GM12878 (cell line): ENCODE measurements around the gene KERA.

Experiments
- CTCF ChIP-seq, 3 experiments: IDR thresholded peaks in 2 of 3; conservative IDR thresholded peaks in 1 of 3; 2 replicates each; pipeline ENCODE4 v1.5.1; 2011; ENCODE audit warnings: low read depth in 3 of 3, low read length in 3 of 3, mild to moderate bottlenecking in 3 of 3, control low read depth in 2 of 3, moderate library complexity in 2 of 3, inconsistent platforms in 1 of 3, mixed read lengths in 1 of 3; ENCODE audit not compliant: control insufficient read depth in 2 of 3, insufficient read depth in 1 of 3; ENCODE audit errors: extremely low read depth in 1 of 3
- E2F4 ChIP-seq: IDR thresholded peaks from 2 replicates; pipeline ENCODE4 v1.6.1; 2012; ENCODE audit warnings: low read depth, low read length, improper control_type of control experiment
- EGR1 ChIP-seq, 2 experiments: IDR thresholded peaks; 1 replicate in 1 of 2; 2 replicates in 1 of 2; pipeline ENCODE4 v1.6.1; 2011 to 2012; ENCODE audit warnings: low read depth in 2 of 2, low read length in 2 of 2, borderline replicate concordance in 1 of 2, mild to moderate bottlenecking in 1 of 2, moderate library complexity in 1 of 2
- ELK1 ChIP-seq: IDR thresholded peaks from 2 replicates; pipeline ENCODE4 v1.6.1; 2012; ENCODE audit warnings: low read depth, low read length, improper control_type of control experiment
- EP300 ChIP-seq, 2 experiments: fragments of 150-350 bp in 1 of 2; IDR thresholded peaks; 2 replicates each; pipeline ENCODE4 v1.6.1; 2011 to 2012; ENCODE audit warnings: low read depth in 2 of 2, low read length in 2 of 2, borderline replicate concordance in 1 of 2, improper control_type of control experiment in 1 of 2, inconsistent platforms in 1 of 2; ENCODE audit not compliant: control insufficient read depth in 1 of 2
- NFIC ChIP-seq: IDR thresholded peaks from 2 replicates; pipeline ENCODE4 v1.6.1; 2012; ENCODE audit warnings: low read depth, mild to moderate bottlenecking, inconsistent platforms, low read length, moderate library complexity
- POLR2A ChIP-seq: IDR thresholded peaks from 2 replicates; pipeline ENCODE4 v1.6.1; 2011; ENCODE audit warnings: low read depth, mild to moderate bottlenecking, low read length
- POLR2AphosphoS5 ChIP-seq: IDR thresholded peaks from 2 replicates; pipeline ENCODE4 v1.6.1; 2011; ENCODE audit warnings: mild to moderate bottlenecking, low read length, inconsistent platforms
- TCF3 ChIP-seq: IDR thresholded peaks from 2 replicates; pipeline ENCODE4 v1.6.1; 2012; ENCODE audit warnings: low read depth, mild to moderate bottlenecking, low read length, borderline replicate concordance; ENCODE audit not compliant: insufficient read depth
- USF2 ChIP-seq: IDR thresholded peaks from 2 replicates; pipeline ENCODE4 v1.6.1; 2011; ENCODE audit warnings: low read depth, low read length, improper control_type of control experiment, borderline replicate concordance
- YY1 ChIP-seq: IDR thresholded peaks from 2 replicates; pipeline ENCODE4 v1.6.1; 2011; ENCODE audit warnings: low read depth, mild to moderate bottlenecking, low read length
- ZNF384 ChIP-seq: IDR thresholded peaks from 2 replicates; pipeline ENCODE4 v1.6.1; 2012; ENCODE audit warnings: low read depth, mild to moderate bottlenecking, low read length, improper control_type of control experiment, borderline replicate concordance

- TF ChIP-seq POLR2A: no peak
- no peak for TF ChIP-seq USF2
- TF ChIP-seq TCF3: no peak
- no peak for TF ChIP-seq ELK1
- TF ChIP-seq CTCF (IDR thresholded peaks at IDR 0.05 in 2 of 3, conservative IDR thresholded peaks at IDR 0.05 in 1 of 3; ENCODE audit: control insufficient read depth in 2 of 3, extremely low read depth in 1 of 3, insufficient read depth in 1 of 3, low read depth in 3 of 3, low read length in 3 of 3): no peak
- no peak for TF ChIP-seq EP300 (IDR thresholded peaks at IDR 0.05; ENCODE audit: borderline replicate concordance in 1 of 2, control insufficient read depth in 1 of 2, low read depth in 2 of 2, low read length in 2 of 2)
- TF ChIP-seq YY1: no peak
- TF ChIP-seq E2F4: no peak
- TF ChIP-seq EGR1 (IDR thresholded peaks at IDR 0.05; ENCODE audit: borderline replicate concordance in 1 of 2, low read depth in 2 of 2, low read length in 2 of 2): no peak
- no peak for TF ChIP-seq POLR2AphosphoS5
- TF ChIP-seq NFIC: no peak
- no peak for TF ChIP-seq ZNF384
Measured at GRCh38 chr12:91017511-91018263, 40.1 kb downstream of the KERA start.
